Endothelial cell of umbilical vein (primary cell): ENCODE measurements around the gene MCU. TPM values are rescaled to one million over a fixed set of nuclear protein-coding genes. Genes with fewer than 3 reads are reported as not detected.

Experiments
- BruUV-seq: library from RNA; stranded (reverse); fragments of 400-500 nt; replicated peaks from 2 replicates; lab custom pipeline; 2021; lab: Mats Ljungman, UMichigan
- CTCF ChIA-PET: fragments of 300-600, 350-600 bp; sonication (Branson Sonifier 250); formaldehyde crosslinking; loops from one replicate; lab custom pipeline; 2021; ENCODE audit warnings: antibody characterized with exemption, inconsistent platforms; lab: Charles Lee
- POLR2A ChIA-PET: fragments of 300-600, 350-600 bp; sonication (Branson Sonifier 250); formaldehyde crosslinking; loops from one replicate; lab custom pipeline; 2021; ENCODE audit warnings: antibody characterized with exemption, inconsistent platforms; lab: Charles Lee
- DNase-seq: peaks from one replicate; pipeline ENCODE4 v3.0.0-alpha.2; 2011; ENCODE audit warnings: low read depth, low spot score
- FAIRE-seq: peaks from 2 replicates; lab custom pipeline; 2011; peaks lifted over from hg19 to GRCh38; lab: Jason Lieb, UNC
- H2AFZ ChIP-seq: 2 replicates; pipeline ENCODE4 v1.6.0; 2012; ENCODE audit warnings: low read depth, low read length, control low read depth, inconsistent platforms
- H3K27ac ChIP-seq: 2 replicates; pipeline ENCODE4 v1.5.1; 2011; ENCODE audit warnings: low read depth, mild to moderate bottlenecking, control low read depth, low read length, moderate library complexity; ENCODE audit not compliant: insufficient read depth
- H3K27me3 ChIP-seq, 2 experiments: 2 replicates each; pipeline versions ENCODE4 v1.6.0 to v1.6.1; 2011; ENCODE audit warnings: low read length in 2 of 2, mixed read lengths in 1 of 2; ENCODE audit not compliant: control insufficient read depth in 2 of 2, insufficient read depth in 2 of 2
- H3K36me3 ChIP-seq, 2 experiments: 2 replicates in 1 of 2; 3 replicates in 1 of 2; pipeline ENCODE4 v1.5.1; 2011; ENCODE audit warnings: low read length in 2 of 2, mild to moderate bottlenecking in 1 of 2, moderate library complexity in 1 of 2; ENCODE audit not compliant: control insufficient read depth in 2 of 2, insufficient read depth in 2 of 2; ENCODE audit errors: extremely low read depth in 1 of 2
- H3K4me1 ChIP-seq: 3 replicates; pipeline ENCODE4 v1.5.1; 2011; ENCODE audit warnings: mild to moderate bottlenecking, low read length; ENCODE audit not compliant: control insufficient read depth, insufficient read depth; ENCODE audit errors: extremely low read depth
- H3K4me2 ChIP-seq: 2 replicates; pipeline ENCODE4 v1.6.1; 2011; ENCODE audit warnings: low read length, control low read depth, mixed read lengths; ENCODE audit not compliant: insufficient read depth
- H3K4me3 ChIP-seq, 3 experiments: fragments of 200-600 bp in 1 of 3; sonication (generic), shearing (Covaris generic) in 1 of 3; replicated peaks in 1 of 3; 2 replicates each; pipeline ENCODE4 v1.5.1; 2011 to 2016; ENCODE audit warnings: control low read depth in 3 of 3, low read length in 3 of 3, mild to moderate bottlenecking in 2 of 3, inconsistent platforms in 1 of 3, low read depth in 1 of 3, moderate library complexity in 1 of 3; ENCODE audit not compliant: insufficient read depth in 1 of 3
- H3K79me2 ChIP-seq: 2 replicates; pipeline ENCODE4 v1.6.0; 2012; ENCODE audit warnings: low read length, inconsistent platforms; ENCODE audit not compliant: control insufficient read depth, insufficient read depth
- H3K9ac ChIP-seq: replicated peaks from 2 replicates; pipeline ENCODE3; 2011; ENCODE audit warnings: low read length, control low read depth; ENCODE audit not compliant: insufficient read depth; ENCODE audit errors: extremely low read depth
- H3K9me1 ChIP-seq: replicated peaks from 3 replicates; pipeline ENCODE4 v1.6.0; 2011; ENCODE audit warnings: mild to moderate bottlenecking, low read length; ENCODE audit not compliant: control insufficient read depth, insufficient read depth; ENCODE audit errors: extremely low read depth
- H3K9me3 ChIP-seq: replicated peaks from 2 replicates; pipeline ENCODE4 v1.5.1; 2012; ENCODE audit warnings: low read length, inconsistent platforms; ENCODE audit not compliant: control insufficient read depth, insufficient read depth
- H4K20me1 ChIP-seq: replicated peaks from 2 replicates; pipeline ENCODE3; 2011; ENCODE audit warnings: mild to moderate bottlenecking, low read length; ENCODE audit not compliant: control insufficient read depth, insufficient read depth; ENCODE audit errors: extremely low read depth
- EZH2 ChIP-seq: IDR thresholded peaks from 2 replicates; pipeline ENCODE4 v1.6.1; 2012; ENCODE audit warnings: borderline replicate concordance, low read depth, mild to moderate bottlenecking, moderate library complexity, low read length, inconsistent platforms; ENCODE audit not compliant: severe bottlenecking
- FOS ChIP-seq: IDR thresholded peaks from 2 replicates; pipeline ENCODE4 v1.6.1; 2011; ENCODE audit warnings: mild to moderate bottlenecking, low read length, moderate library complexity, borderline replicate concordance; ENCODE audit not compliant: insufficient read depth
- GATA2 ChIP-seq: IDR thresholded peaks from 2 replicates; pipeline ENCODE4 v1.7.0; 2011; ENCODE audit warnings: low read depth, mild to moderate bottlenecking, moderate library complexity, mixed read lengths, low read length; ENCODE audit not compliant: insufficient read length, insufficient read depth
- JUN ChIP-seq: IDR thresholded peaks from 2 replicates; pipeline ENCODE4 v1.6.1; 2011; ENCODE audit warnings: borderline replicate concordance, low read depth; ENCODE audit not compliant: insufficient read length, insufficient read depth
- MYC ChIP-seq: IDR thresholded peaks from one replicate; pipeline ENCODE4 v1.6.1; 2011; ENCODE audit warnings: mild to moderate bottlenecking, low read depth, low read length
- POLR2AphosphoS5 ChIP-seq: IDR thresholded peaks from 2 replicates; pipeline ENCODE4 v1.6.1; 2012; ENCODE audit warnings: low read depth, mild to moderate bottlenecking, control low read depth, low read length, moderate library complexity; ENCODE audit not compliant: insufficient read depth
- dilution Hi-C: fragments of 300-500 bp; cut with MboI; formaldehyde crosslinking; loops from one replicate; pipeline ENCODE4 v1.15.0; 2019; ENCODE audit warnings: low sequenced_read_pairs; ENCODE audit not compliant: extremely low pct_ligation_motif_present
- intact Hi-C: fragments of 100-400 bp; cut with micrococcal nuclease; formaldehyde crosslinking; loops from one replicate; pipeline ENCODE4 v1.10.0; 2022
- polyA plus RNA-seq, 4 experiments: library from polyadenylated mRNA; depleted of rRNA in 3 of 4; stranded (reverse) in 3 of 4; unstranded in 1 of 4; fragments of >200 nt; gene quantifications; 2 replicates each; pipeline versions ENCODE4 v1.2.1 to v1.2.3, GENCODE V29; 2011 to 2012; ENCODE audit warnings: missing spikeins in 1 of 4
- total RNA-seq: library from RNA; stranded (reverse); gene quantifications from 2 replicates; pipeline ENCODE4 v1.2.3, GENCODE V29; 2021
- TF ChIP-seq, protein P1 (sequence below): IDR thresholded peaks from 2 replicates; pipeline ENCODE4 v1.6.1; 2011; ENCODE audit not compliant: insufficient read depth, insufficient read length
- TF ChIP-seq, protein P2 (sequence below), 2 donors: IDR thresholded peaks; 1 replicate in 1 of 2; 2 replicates in 1 of 2; pipeline ENCODE4 v1.5.1; 2011; ENCODE audit warnings: low read length in 2 of 2, mild to moderate bottlenecking in 2 of 2, moderate library complexity in 2 of 2, control low read depth in 1 of 2, inconsistent platforms in 1 of 2, low read depth in 1 of 2; ENCODE audit not compliant: insufficient read depth in 1 of 2; ENCODE audit errors: extremely low read depth in 1 of 2

MCU gene
- total and polyA plus RNA-seq, 2 donors (not counting 3 experiments of a cell fraction or from before 2014, with no cell fraction given) = 25.2 to 37.2 TPM

DNA sequence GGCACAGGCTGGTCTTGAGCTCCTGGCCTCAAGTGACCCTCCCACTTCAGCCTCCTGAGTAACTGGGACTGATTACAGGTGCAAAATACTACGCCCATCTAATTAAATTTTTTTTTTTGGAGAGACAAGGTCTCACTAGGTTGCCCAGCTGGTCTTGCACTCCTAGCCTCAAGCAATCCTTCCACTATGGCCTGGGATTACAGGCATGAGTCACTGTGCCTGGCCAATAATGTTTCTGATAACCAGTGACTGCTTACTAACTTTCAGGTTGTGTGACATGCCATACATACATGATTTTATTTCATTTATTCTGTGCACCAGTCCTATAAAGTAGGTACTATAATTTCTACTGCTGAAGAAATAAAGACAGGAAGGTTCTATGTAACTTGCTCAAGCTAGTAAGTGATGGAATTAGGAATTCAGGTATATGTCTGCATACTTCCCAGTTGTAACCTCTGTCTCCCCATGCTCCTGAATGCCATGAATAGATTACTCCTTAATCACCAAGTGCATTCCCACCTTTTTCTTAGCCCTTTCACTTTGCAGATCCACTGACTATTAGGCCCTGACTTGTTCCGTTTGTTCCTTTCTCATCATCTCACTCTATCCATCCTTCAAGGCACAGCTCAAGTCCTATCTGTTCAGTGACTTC lies 28.1 kb downstream of the MCU start:
- FAIRE-seq = no peak
- H3K9me3 ChIP-seq = no peaks in the 10 kb centered on the region

More for the DNA sequence above, 28.1 kb downstream of the MCU start:
- no TSS peak for BruUV-seq
- intact Hi-C loops (loop anchor here (10.0 kb wide), 1 partner anchor 115 kb away; no protein-coding TSS in a partner anchor), dilution Hi-C loops (no loop called here)
- TF ChIP-seq FOS (no peak), EZH2 (no peak), POLR2AphosphoS5 (no peak), GATA2 (no peak), JUN (no peak), MYC (no peak)
- TF ChIP-seq, protein P1, sequence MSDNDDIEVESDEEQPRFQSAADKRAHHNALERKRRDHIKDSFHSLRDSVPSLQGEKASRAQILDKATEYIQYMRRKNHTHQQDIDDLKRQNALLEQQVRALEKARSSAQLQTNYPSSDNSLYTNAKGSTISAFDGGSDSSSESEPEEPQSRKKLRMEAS = no peak
- TF ChIP-seq, protein P2, sequence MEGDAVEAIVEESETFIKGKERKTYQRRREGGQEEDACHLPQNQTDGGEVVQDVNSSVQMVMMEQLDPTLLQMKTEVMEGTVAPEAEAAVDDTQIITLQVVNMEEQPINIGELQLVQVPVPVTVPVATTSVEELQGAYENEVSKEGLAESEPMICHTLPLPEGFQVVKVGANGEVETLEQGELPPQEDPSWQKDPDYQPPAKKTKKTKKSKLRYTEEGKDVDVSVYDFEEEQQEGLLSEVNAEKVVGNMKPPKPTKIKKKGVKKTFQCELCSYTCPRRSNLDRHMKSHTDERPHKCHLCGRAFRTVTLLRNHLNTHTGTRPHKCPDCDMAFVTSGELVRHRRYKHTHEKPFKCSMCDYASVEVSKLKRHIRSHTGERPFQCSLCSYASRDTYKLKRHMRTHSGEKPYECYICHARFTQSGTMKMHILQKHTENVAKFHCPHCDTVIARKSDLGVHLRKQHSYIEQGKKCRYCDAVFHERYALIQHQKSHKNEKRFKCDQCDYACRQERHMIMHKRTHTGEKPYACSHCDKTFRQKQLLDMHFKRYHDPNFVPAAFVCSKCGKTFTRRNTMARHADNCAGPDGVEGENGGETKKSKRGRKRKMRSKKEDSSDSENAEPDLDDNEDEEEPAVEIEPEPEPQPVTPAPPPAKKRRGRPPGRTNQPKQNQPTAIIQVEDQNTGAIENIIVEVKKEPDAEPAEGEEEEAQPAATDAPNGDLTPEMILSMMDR (IDR thresholded peaks at IDR 0.05; ENCODE audit: extremely low read depth in 1 of 2, insufficient read depth in 1 of 2, low read depth in 1 of 2, low read length in 2 of 2) = no peak
- Histone ChIP-seq H3K27me3 (no peaks in the 10 kb centered on the region), H3K4me1 (peaks cover 13% of the 10 kb centered on the region), H4K20me1 (peaks cover 2% of the 10 kb centered on the region), H3K9ac (no peak overlapping the region), H2AFZ (no peak overlapping the region), H3K9me1 (no peaks in the 10 kb centered on the region), H3K4me3 (no peak overlapping the region), H3K4me2 (peak overlapping the region; percentile 29), H3K27ac (no peak overlapping the region), H3K79me2 (peaks cover 13% of the 10 kb centered on the region), H3K36me3 (peaks cover 0 to 4% of the 10 kb centered on the region in 2 experiments)
- CTCF ChIA-PET = interaction anchor here (0.5 to 1.5 kb wide), 4 partner anchors 17 to 453 kb away, joined by 3 to 5 read pairs (median 4); no protein-coding TSS in a partner anchor
- POLR2A ChIA-PET = no interaction called here
- no peak for DNase-seq
